HG02588 (cell line): ENCODE measurements around the gene OVCH2.
A peak's percentile ranks its signal among the peaks of the same experiment; 100 is the strongest.
"Not testable (repeated sequence)": the region's sequence is repeated elsewhere in the genome, so short reads cannot be mapped to it uniquely, and the experiment has no call there.

Experiments used
- ATAC-seq: cut with Tn5 transposase; IDR thresholded peaks from one replicate; pipeline ENCODE4 v1.9.1; 2021; ENCODE audit warnings: mild to moderate bottlenecking, moderate library complexity; ENCODE audit not compliant: unreplicated experiment

Gene OVCH2, protein sequence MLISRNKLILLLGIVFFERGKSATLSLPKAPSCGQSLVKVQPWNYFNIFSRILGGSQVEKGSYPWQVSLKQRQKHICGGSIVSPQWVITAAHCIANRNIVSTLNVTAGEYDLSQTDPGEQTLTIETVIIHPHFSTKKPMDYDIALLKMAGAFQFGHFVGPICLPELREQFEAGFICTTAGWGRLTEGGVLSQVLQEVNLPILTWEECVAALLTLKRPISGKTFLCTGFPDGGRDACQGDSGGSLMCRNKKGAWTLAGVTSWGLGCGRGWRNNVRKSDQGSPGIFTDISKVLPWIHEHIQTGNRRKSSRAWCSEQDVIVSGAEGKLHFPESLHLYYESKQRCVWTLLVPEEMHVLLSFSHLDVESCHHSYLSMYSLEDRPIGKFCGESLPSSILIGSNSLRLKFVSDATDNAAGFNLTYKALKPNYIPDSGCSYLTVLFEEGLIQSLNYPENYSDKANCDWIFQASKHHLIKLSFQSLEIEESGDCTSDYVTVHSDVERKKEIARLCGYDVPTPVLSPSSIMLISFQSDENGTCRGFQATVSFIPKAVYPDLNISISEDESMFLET

DNA sequence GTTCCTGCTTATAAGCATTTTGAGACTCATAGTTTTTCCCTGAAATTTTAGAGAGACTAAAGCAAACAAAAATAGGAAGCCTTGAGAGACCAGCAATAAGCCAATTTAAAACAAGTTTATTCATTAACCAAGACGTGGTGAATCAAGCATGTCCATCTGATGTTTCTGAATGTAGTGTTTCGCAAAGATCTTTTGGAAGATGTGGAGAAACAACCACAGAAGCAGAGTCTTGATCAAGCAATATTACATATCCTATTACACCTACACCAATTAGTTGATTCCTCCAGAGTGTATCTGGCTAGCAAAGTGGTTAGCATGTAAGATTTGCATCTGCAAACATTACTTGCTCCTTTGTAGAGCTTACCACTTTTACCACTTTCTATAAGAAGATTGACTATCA, at the start of gene OVCH2:
TSS of gene OVCH2 (minus strand) at position 101 of the 400 bp plus-strand sequence. CDS start at position 18, 83 bp downstream.
- no peak for ATAC-seq

DNA sequence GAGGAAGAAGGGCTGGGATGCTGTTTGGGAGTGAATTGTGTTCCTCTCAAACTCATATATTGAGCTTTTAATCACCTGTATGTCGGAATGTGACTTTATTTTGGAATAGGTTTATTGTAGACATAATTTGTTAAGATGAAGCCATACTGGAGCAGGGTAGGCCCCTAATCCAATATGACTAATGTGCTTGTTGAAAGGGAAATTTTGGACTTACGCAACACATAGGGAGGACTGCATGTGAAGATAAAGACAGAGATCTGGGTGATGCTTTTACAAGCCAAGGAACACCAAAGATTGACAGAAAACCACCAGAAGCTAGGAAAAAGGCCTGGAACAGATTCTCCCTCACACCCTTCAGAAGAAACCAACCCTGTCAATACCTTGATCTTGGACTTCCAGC, 43.2 kb upstream of the OVCH2 start:
- ATAC-seq = no peak

DNA sequence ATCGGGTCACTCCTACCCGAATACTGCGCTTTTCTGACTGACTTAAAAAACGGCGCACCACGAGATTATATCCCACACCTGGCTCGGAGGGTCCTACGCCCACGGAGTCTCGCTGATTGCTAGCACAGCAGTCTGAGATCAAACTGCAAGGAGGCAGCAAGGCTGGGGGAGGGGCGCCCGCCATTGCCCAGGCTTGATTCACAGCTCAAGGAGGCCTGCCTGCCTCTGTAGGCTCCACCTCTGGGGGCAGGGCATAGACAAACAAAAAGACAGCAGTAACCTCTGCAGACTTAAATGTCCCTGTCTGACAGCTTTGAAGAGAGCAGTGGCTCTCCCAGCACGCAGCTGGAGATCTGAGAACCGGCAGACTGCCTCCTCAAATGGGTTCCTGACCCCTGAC, 28.5 kb upstream of the OVCH2 start:
- ATAC-seq = not testable (repeated sequence)

DNA sequence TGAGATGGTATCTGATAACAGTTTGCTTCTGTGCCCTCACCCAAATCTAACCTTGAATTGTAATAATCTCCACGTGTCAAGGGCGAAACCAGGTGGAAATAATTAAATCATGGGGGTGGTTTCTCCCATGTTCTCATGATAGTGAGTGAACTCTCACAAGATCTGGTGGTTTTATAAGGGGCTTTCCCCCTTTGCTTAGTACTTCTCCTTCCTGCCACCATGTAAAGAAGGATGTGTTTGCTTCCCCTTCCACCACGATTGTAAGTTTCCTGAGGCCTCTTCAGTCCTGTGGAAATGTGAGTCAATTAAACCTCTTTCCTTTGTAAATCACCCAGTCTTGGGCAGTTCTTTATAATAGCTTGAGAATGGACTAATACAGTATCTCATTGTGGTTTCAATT, 8.5 kb upstream of the OVCH2 start:
- ATAC-seq = no peak

DNA sequence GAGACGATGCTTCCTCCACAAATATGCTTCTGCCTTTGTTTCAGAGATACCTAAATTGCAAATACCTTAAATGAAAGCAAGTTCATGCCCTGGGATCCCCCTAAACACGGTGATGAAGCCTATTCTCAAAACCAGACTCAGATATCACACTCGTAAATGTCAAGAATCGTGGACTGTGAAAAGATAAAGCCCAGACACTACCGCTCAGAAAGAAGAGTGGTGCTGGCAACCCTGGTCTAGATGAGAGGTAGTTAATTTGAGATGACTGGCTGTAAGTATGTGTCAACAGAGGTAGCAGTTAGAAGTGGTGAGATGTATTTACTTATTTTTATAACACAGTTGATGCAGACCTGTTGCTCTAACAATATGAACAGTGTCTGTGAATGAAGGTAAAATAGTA, 2.5 kb downstream of the OVCH2 start:
- ATAC-seq = no peak

DNA sequence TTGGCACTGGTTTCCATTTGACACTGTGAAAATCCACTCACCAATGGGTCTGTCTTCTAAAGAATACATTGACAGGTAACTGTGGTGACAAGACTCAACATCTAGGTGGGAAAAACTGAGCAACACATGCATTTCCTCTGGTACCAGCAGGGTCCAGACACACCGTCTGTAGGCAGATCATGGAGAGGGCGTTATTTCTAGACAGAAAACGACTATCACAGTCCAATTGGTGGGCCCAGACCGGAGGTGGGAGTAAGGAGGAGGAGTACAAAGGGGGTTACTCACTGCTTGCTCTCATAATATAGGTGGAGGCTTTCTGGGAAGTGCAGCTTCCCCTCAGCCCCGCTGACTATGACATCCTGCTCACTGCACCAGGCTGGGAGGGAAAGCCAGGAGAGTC, 9.9 kb downstream of the OVCH2 start:
- no peak for ATAC-seq

DNA sequence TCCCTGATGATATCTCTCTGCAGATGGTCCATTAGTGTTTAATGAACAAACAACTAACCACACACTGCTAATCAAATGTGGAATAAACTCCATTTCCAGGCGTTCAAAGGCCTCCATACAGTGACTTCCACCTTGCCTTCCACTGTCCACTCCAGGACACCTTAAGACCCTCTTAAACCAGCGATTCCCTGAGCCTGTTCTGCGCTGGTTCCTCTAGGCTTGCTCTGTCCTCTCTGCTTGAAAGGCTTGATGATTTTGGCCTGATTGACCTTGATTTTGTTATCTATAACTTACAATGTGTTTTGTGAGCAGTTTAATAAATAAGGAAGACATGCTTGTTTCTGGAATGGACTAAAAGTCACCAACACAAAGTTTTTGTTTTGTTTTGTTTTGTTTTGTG, 12.0 kb downstream of the OVCH2 start:
- ATAC-seq = no peak

DNA sequence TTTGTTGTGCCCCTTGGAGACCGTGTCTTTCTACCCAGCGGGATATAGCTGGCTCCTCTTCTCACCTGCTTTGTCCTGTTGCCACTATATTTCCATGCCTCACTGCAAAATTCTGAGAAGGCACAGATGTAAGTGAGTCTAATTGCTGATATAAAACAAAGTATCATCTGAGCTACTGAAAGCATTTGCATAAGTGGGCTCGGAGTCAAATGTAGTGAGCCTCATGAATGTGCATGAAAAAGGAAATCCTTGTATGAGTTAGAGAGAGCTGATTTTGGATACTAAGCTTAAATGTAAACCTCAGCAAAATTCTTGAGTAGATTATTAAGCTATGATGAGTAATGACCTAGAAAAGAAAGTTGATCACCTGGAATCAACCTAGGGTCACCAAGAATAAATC, 13.9 kb downstream of the OVCH2 start:
- ATAC-seq = no peak

DNA sequence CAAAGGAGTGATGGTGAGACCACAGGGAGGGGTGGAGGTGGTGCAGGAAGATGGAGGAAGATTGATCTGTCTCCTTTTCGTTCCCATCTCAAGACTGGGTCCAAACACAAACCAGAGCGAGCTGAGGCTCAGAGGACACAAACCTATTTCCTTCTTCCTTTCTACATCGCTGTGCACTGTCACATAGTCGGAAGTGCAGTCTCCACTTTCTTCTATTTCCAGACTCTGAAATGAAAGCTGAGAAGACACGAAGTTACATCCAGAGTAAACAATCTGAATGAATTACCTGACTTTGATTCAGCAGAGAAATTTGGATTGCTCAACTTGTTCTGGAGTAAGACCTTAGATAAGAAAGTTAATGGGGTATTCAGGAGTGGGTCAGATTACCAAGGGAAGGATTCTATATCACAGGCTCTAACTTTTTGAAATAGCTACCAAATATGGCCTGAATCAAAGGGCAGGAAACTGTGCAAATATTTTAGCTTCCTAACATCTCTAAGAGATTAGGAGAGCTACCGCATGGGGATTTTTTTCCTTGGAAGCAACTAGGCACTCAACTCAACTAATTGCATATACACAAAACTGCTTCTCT, 14.4 kb downstream of the OVCH2 start:
- no peak for ATAC-seq

DNA sequence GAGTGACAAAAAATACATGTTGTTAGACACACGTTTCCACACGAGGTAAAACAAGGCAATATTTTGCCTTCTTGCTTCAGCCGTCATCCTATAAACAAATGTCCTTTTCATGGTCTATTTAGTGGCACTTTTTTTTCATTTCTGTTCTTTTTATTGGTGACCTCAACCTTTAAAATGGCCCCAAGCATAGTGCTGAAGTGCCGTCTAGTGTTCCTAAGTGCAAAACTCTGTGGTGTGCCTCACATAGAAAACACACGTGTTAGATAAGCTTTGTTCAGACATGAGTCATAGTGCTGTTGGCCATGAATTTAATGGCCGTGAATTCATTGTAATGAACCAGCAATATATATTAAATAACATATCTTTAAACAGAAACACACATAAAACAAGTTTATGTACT, 15.6 kb downstream of the OVCH2 start:
- no peak for ATAC-seq

DNA sequence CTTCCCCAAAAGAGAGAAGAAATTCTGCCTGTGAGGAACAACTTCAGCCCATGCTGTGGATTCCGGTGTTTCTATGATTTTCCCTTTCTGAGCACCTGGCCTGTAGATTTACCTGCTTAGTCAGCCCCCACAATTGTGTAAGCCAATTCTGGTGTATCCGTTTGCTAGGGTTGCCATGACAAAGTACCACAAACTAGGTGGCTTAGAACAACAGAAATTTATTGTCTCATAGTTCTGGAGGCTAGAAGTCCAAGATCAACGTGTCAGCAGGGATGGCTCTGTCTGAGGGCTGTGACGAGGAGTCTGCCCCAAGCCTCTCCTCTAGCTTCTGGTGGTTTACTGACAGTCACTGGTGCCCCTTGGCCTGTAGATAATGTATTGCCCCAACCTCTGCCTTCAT, 17.0 kb downstream of the OVCH2 start:
- ATAC-seq = no peak

DNA sequence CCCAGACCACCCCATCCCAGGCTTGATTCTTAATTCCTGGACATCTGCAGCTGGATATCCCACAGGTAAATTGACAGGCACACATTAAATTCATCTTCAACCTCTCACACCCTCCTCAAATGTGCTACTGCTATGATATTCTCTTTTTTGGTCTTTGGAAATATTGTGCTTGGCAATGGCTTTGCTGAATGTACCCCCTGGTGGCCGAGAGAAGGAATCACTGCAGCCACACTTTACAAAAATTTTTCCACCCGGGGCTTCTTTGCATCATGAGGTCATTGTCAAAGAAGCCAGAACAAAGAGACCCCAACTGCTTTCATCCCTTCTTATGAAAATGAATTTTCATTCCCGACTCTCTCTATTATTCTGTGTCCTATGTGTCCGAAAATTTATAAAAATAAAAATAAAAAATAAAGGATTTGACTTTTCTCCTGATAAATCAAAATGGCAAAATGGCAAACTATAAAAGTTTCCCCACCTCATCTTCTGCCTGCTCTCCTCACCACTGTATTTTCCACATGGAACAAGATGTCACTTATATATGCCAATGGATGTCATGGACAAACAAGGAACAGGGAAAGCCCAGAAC, 17.9 kb downstream of the OVCH2 start:
- ATAC-seq = no peak

DNA sequence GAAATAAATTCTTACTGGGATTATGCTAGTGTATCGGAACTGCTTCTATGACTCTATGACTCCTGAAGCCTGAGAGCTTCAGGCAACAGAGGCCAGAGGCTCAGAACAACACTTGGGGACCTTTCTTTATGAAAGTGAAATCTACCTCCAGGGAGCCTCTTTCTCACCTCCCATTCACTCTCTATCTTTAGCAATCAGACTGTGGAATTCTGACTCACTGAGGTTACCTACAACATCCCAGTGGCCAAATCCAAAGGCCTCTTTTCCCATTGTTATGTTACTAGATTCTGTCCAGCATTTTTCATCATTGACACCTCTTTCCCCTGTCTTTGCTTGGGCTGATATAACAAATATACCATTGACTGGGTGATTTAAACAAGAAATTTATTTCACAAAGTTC, 18.9 kb downstream of the OVCH2 start:
- ATAC-seq = no peak

DNA sequence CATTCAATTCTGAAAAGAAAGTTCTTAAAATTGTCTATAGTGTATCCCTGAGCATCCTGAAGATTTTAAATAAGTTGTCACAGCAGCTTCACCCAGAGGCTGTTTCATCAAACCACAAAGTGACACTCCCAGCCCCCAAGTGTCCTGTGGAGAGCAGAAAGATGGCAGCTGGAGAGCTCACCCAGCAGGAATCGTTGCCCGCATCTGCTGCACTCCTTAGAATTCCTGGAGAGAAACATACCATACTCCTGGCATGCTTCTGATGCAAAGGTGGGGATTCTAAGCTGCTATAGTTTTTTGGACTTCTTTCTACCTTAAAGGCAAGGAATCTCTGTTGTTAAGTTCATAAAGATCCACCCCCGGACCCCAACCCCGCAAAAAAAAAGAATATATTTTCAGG, 19.5 kb downstream of the OVCH2 start:
- ATAC-seq = no peak

DNA sequence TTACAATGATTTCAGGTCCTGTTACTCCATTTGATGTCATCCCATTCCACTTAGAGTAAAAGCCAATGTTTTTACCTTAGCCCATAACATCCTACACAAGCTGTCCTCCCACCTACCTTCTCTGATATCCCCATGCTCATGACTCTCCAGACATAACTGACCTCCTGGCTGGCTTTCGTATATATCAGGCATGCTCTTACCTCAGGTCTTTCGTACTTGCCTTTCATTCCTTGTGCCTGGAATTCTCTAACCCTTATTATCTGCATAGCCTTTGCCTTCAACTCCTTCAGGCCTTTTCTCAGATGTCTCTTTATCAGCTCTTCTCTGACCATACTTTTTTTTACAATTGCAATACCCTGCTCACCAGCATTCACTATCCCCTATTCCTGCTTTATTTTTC, 22.7 kb downstream of the OVCH2 start:
- ATAC-seq = no peak

DNA sequence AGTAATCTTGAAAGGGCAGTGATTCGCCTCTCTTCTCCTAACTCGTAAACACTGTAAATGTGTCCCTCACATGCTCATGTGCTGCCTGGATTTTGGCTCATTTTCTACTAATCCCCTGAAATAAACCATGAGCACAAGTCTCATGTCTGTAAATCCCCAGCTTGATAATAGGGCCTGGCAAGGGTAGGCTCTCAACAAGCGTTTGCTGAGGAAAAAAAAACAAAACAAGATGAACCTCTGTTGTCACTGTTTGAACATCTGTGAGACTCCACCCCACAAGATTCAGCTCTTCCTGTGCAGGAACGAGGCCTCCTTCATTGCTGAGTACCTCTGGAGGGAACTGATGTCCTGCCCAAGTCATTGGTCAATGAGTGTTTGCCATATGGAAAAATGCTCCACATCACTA, 28.5 kb downstream of the OVCH2 start:
- ATAC-seq = no peak

DNA sequence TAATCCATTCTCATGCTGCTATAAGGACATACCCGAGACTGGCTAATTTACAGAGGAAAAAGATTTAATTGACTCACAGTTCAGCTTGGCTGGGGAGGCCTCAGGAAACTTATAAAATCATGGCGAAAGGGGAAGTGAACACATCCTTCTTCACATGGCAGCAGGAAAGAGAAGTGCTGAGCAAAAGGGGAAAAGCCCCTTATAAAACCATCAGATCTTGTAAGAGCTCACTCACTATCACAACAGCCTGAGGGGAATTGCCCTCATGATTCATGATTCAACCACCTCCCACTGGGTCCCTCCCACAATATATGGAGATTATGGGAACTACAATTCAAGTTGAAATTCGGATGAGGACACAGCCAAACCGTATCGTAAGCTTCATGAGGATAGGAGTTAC, 29.2 kb downstream of the OVCH2 start:
- ATAC-seq = no peak

DNA sequence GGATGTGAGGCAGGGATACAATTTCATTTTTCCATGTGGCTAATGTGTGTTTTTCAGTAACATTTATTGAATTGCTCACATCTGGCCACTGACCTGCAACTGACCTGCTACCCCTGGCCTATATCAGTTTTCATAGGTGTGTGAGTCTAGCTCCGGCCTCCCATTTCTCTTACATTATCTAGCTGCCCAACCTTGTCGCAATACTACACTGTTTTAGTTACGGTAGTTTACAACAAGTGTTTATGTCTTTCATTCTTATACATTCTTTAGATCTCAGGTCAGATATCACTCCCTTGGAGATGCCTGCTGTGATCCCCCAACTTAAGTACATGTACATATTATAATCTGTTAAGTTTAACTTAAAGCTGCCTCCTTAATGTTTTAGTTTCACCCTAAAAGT, 30.6 kb downstream of the OVCH2 start:
- ATAC-seq = no peak

DNA sequence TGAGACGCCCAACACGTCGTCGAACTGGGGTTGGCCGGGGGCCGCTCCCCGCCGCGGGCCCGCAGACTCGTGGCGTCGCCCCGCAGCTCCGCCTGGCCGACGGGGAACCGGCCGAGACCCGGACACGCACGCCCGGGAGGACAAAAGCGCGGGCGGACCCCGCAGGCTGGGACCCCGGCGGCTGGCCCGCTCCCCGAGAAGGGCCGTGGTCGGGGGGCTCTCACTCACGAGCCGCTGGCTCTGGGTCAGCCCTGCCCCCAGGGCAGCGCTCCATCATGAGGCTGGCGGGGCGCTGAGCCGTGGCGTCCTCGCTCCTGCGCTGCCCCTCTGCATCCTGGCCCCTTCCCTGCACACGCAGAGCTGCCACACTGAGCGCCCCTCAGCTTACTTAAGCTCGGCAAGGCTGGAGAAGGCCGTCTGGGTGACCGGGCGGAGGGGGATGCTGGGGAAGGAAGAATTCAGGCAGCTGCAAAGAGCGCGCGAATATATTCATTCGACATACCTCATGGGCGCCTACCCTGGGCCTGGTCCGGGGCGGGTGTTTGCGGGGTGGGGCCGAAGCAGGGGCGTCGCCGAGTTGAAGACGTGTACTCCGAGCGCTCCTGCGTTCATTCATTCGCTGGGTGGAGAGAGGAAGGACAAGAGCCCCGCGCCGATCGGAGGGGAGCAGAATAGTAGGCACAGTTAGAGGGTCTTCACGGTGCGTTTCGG, 32.4 kb downstream of the OVCH2 start:
- ATAC-seq = peak; percentile 10

DNA sequence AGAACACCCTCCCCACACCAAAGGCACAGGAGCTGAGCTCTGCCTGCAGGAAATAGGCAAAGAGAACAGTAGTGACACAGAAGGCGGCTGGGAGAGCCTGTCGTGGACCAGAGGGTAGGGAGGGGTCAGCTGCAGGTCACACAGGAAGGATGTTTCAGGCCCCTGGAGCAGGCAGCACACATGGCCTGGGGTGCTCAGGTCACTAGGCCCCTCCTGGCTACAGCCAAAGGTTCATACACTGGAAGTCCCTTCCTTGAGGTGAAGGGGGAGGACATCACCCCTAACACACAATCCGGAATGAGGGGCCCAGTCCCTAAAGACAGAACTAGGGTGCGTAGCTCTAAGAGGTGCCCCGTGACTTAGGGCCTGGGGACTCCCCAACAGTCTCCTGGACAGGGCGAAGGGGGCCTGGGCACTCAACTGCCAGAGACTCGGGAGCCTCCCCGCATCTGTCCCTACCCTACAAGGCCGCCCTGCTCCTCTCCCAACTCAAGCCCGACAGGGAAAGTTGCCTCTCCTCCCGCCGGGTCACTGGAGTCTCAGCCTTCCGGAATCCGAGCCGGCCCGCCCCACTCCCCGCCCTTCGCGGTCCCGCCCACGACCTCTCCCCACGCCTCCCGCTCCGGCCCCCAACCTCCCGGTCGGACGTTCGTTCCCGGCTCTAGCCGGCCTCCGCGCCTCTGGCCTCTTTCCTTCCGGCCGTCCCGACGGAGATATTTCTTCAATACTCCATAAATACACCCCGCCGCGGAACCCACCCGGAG, 33.1 kb downstream of the OVCH2 start, which contains the start of gene CYB5R2:
TSS of gene CYB5R2 (minus strand) at position 541 of the 764 bp plus-strand sequence. CDS start 675 bp downstream, outside the sequence.
- ATAC-seq = peak; percentile 48
